Measurements from ENCODE around the gene ZNF808.

DNA sequence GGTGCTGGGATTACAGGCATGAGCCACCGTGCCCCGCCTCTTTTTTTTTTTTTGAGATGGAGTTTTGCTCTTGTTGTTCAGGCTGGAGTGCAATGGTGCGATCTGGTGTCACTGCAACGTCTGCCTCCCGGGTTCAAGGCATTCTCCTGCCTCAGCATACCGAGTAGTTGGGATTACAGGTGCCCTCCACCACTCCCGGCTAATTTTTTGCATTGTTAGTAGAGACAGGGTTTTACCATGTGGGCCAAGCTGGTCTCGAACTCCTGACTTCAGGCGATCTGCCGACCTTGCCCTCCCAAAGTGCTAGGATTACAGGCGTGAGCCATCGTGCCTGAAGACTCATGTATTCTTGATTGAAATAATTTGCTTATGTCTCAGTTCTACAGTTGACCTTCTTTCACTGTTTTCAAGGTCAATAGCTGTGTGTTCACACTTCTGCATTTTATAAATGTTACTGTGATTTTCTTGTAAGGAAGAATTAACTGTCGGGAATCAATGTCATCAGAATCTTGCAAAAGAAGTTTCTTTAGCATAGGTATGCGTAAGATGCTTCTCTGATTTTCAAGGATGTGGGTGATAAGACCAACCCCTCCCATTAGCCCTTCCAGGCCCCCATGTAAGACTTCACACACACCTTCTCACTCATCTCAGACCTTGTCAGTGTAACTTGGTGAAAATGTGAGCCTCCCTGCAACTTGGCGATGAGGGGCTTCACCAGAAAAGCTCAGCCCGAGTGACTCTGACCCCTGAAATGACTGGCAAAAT, 29.9 kb downstream of the ZNF808 start:
- TF ChIP-seq CTCF (IDR thresholded peaks at IDR 0.05) (no peak), POLR2A (IDR thresholded peaks at IDR 0.05) (no peak)
